ENCODE measurements around the gene MYL6. TPM values are rescaled to one million over a fixed set of nuclear protein-coding genes. Genes with fewer than 3 reads are reported as not detected.

Gene MYL6
- total RNA-seq, 1 experiment from 2014 or later = 1,024 TPM

- in situ Hi-C loops (cut with HindIII; ENCODE audit: low pct_unique_long_range_greater_than_20kb, low sequenced_read_pairs) = no loop called here
- POLR2A ChIA-PET = interaction anchor here (0.6 to 1.2 kb wide), 4 partner anchors 15 to 70 kb away, joined by 3 to 8 read pairs (median 3); partner anchors contain the start of genes MYL6 and SMARCC2
These were observed 39.3 kb upstream of the MYL6 start for GRCh38 chr12:56118688-56119357.

More at GRCh38 chr12:56118688-56119357, 39.3 kb upstream of the MYL6 start:
- H3K27me3 ChIP-seq (ENCODE audit: control insufficient read depth, insufficient read depth, low read length) = no peaks in the 10 kb centered on the region
- peak overlapping the region; percentile 69 to 100 for H3K4me3 ChIP-seq (ENCODE audit: low read depth in 2 of 2, low read length in 2 of 2)
- TF ChIP-seq CTCF (IDR thresholded peaks at IDR 0.05) (no peak), POLR2AphosphoS5 (IDR thresholded peaks at IDR 0.05; ENCODE audit: low read depth, low read length) (no peak), REST (IDR thresholded peaks at IDR 0.05; ENCODE audit: insufficient read depth in 1 of 2, low read depth in 2 of 2, low read length in 1 of 2) (no peak), SIN3A (IDR thresholded peaks at IDR 0.05; ENCODE audit: borderline replicate concordance, insufficient read depth, low read depth, low read length) (no peak), TCF7L2 (IDR thresholded peaks at IDR 0.05; ENCODE audit: low read depth, low read length) (no peak)
- H3K4me1 ChIP-seq (ENCODE audit: control insufficient read depth, insufficient read depth, low read length) = peaks cover 27% of the 10 kb centered on the region
- peak overlapping the region; percentile 82 for H3K27ac ChIP-seq (ENCODE audit: low read length)
- DNase-seq (ENCODE audit: low read depth, low spot score) = no peak
- intact Hi-C loops (cut with micrococcal nuclease; ENCODE audit: unreplicated experiment) = loop anchor here (1.0 to 10.0 kb wide), 3 partner anchors 38 to 74 kb away; partner anchors contain the start of genes MYL6, RPS26 and SMARCC2
- peak; percentile 2 for ATAC-seq
- no TSS peak for BruUV-seq (replicated peaks)
- H3K9me3 ChIP-seq (ENCODE audit: control insufficient read depth, insufficient read depth, low read depth, low read length) = no peaks in the 10 kb centered on the region
- CTCF ChIA-PET = interaction anchor here (1.0 to 1.6 kb wide), 5 partner anchors 9 to 71 kb away, joined by 3 to 14 read pairs (median 4); partner anchors contain the start of genes ESYT1 and SMARCC2
- peaks cover 8% of the 10 kb centered on the region; the same call in 1 of the 2 replicates for H3K36me3 ChIP-seq (ENCODE audit: control insufficient read depth, insufficient read depth, low read length)

Data from Panc1 (cell line).